K562 (cell line): Measurements from ENCODE around the gene PTPRF.

Source experiments
- CTCF ChIP-seq, 3 experiments: IDR thresholded peaks in 2 of 3; conservative IDR thresholded peaks in 1 of 3; 2 replicates each; pipeline ENCODE4 v1.5.1; 2011 to 2012; ENCODE audit warnings: low read length in 3 of 3, mild to moderate bottlenecking in 3 of 3, control low read depth in 2 of 3, improper control_type of control experiment in 1 of 3, inconsistent platforms in 1 of 3, low read depth in 1 of 3, mixed read lengths in 1 of 3, moderate library complexity in 1 of 3; ENCODE audit not compliant: insufficient read depth in 2 of 3
- NCOA2 ChIP-seq, 2 experiments: fragments of 450-650 bp; IDR thresholded peaks; 2 replicates each; pipeline ENCODE4 v1.6.1; 2018; ENCODE audit warnings: mild to moderate bottlenecking in 2 of 2, moderate library complexity in 1 of 2; ENCODE audit not compliant: partially characterized antibody in 2 of 2
- POLR2AphosphoS5 ChIP-seq: IDR thresholded peaks from 2 replicates; pipeline ENCODE4 v1.6.1; 2011; ENCODE audit warnings: mild to moderate bottlenecking, low read depth, low read length, moderate library complexity; ENCODE audit not compliant: control insufficient read depth, insufficient read depth
- RCOR1 ChIP-seq, 2 experiments: IDR thresholded peaks; 2 replicates each; pipeline ENCODE4 v1.6.1; 2012; ENCODE audit warnings: low read depth in 2 of 2, low read length in 2 of 2, borderline replicate concordance in 1 of 2, improper control_type of control experiment in 1 of 2
- TAL1 ChIP-seq: fragments of 450-650 bp; IDR thresholded peaks from 2 replicates; pipeline ENCODE4 v1.6.1; 2016; ENCODE audit warnings: mild to moderate bottlenecking

DNA sequence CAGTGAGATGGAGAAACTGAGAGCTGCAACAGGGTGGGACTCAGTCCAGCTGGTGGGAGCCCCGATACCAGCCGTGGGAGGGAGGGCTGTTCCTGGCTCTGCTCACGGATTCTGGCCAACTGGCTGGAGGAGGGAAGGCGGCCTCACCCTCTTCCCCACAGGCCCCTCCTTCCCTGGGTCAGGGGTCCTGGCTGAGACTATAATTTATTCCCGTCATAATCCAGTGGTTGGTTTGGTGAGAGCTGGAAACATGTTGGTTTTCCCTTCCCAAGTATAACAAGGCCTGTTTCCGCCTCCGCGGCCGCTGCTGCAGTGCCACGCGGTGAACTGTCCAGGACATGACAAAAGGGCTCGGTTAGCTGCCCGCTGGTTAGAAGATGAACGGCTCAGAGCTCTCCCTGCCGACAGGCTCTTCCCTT, 10.0 kb downstream of the PTPRF start:
- TF ChIP-seq NCOA2 (IDR thresholded peaks at IDR 0.05; ENCODE audit: partially characterized antibody in 2 of 2): no peak
- no peak for TF ChIP-seq RCOR1 (IDR thresholded peaks at IDR 0.05; ENCODE audit: borderline replicate concordance in 1 of 2, low read depth in 2 of 2, low read length in 2 of 2)
- TF ChIP-seq CTCF (IDR thresholded peaks at IDR 0.05 in 2 of 3, conservative IDR thresholded peaks at IDR 0.05 in 1 of 3; ENCODE audit: insufficient read depth in 2 of 3, low read depth in 1 of 3, low read length in 3 of 3): no peak
- no peak for TF ChIP-seq POLR2AphosphoS5
- no peak for TF ChIP-seq TAL1
